SK-N-SH (cell line): ENCODE measurements around the gene DOCK4. TPM values are rescaled to one million over a fixed set of nuclear protein-coding genes. Genes with fewer than 3 reads are reported as not detected.

Source experiments
- CTCF ChIA-PET: fragments of 300-600, 350-600 bp; formaldehyde crosslinking; extraction: SDS; loops from one replicate; lab custom pipeline; 2021; lab: Yijun Ruan, JAX
- POLR2A ChIA-PET: fragments of 350-600 bp; sonication (Branson Sonifier 250); formaldehyde crosslinking; extraction: SDS; loops from one replicate; lab custom pipeline; 2020; ENCODE audit warnings: antibody characterized with exemption, inconsistent platforms; lab: Yijun Ruan, JAX
- DNase-seq: peaks from one replicate; pipeline ENCODE4 v3.0.0; 2012
- H2AFZ ChIP-seq: fragments of 200-600 bp; sonication (generic); 2 replicates; pipeline ENCODE4 v1.8.1; 2016; ENCODE audit warnings: antibody characterized with exemption, mild to moderate bottlenecking, low read depth
- H3F3A ChIP-seq: fragments of 200-600 bp; sonication (generic); replicated peaks from 2 replicates; pipeline ENCODE3; 2016; ENCODE audit warnings: antibody characterized with exemption, mild to moderate bottlenecking; ENCODE audit not compliant: insufficient read depth
- H3K27ac ChIP-seq, 2 experiments: fragments of 200-500 bp in 1 of 2; fragments of 200-600 bp in 1 of 2; sonication (Bioruptor generic) in 1 of 2; sonication (generic), shearing (Covaris generic) in 1 of 2; 2 replicates each; pipeline versions ENCODE4 v1.5.1 to v1.6.1; 2014 to 2016; ENCODE audit warnings: low read depth in 2 of 2, inconsistent platforms in 1 of 2, low read length in 1 of 2, mild to moderate bottlenecking in 1 of 2, mixed read lengths in 1 of 2
- H3K27me3 ChIP-seq: fragments of 200-600 bp; sonication (generic), shearing (Covaris generic); 2 replicates; pipeline ENCODE4 v1.6.1; 2016; ENCODE audit warnings: mixed run types; ENCODE audit not compliant: insufficient read depth
- H3K36me3 ChIP-seq, 2 experiments: fragments of 200-500 bp in 1 of 2; fragments of 200-600 bp in 1 of 2; sonication (Bioruptor generic) in 1 of 2; sonication (generic) in 1 of 2; replicated peaks in 1 of 2; 2 replicates each; pipeline versions ENCODE3 to v1.5.1; 2014 to 2016; ENCODE audit warnings: low read length in 1 of 2, mild to moderate bottlenecking in 1 of 2; ENCODE audit not compliant: insufficient read depth in 2 of 2, control insufficient read depth in 1 of 2
- H3K4me1 ChIP-seq, 2 experiments: fragments of 200-500 bp in 1 of 2; fragments of 200-600 bp in 1 of 2; sonication (Bioruptor generic) in 1 of 2; sonication (generic), shearing (Covaris generic) in 1 of 2; 2 replicates each; pipeline versions ENCODE4 v1.5.1 to v1.6.1; 2014 to 2016; ENCODE audit warnings: low read depth in 1 of 2, low read length in 1 of 2, mixed run types in 1 of 2; ENCODE audit not compliant: insufficient read depth in 2 of 2, control insufficient read depth in 1 of 2
- H3K4me2 ChIP-seq: fragments of 200-600 bp; sonication (generic), shearing (Covaris generic); 2 replicates; pipeline ENCODE4 v1.6.1; 2017; ENCODE audit warnings: mixed run types
- H3K4me3 ChIP-seq, 2 experiments: fragments of 200-500 bp in 1 of 2; fragments of 200-600 bp in 1 of 2; sonication (Bioruptor generic) in 1 of 2; sonication (generic), shearing (Covaris generic) in 1 of 2; 2 replicates each; pipeline versions ENCODE4 v1.5.1 to v1.8.1; 2014 to 2016; ENCODE audit warnings: low read depth in 2 of 2, inconsistent platforms in 1 of 2, low read length in 1 of 2, mild to moderate bottlenecking in 1 of 2, mixed read lengths in 1 of 2, moderate library complexity in 1 of 2
- H3K79me2 ChIP-seq: fragments of 200-600 bp; sonication (generic); 2 replicates; pipeline ENCODE4 v1.8.1; 2017; ENCODE audit warnings: mild to moderate bottlenecking; ENCODE audit not compliant: insufficient read depth
- H3K9ac ChIP-seq: fragments of 200-600 bp; sonication (generic); 2 replicates; pipeline ENCODE4 v1.6.1; 2017; ENCODE audit warnings: mixed run types
- H3K9me2 ChIP-seq: fragments of 200-600 bp; sonication (generic); 2 replicates; pipeline ENCODE4 v1.6.1; 2017; ENCODE audit warnings: mixed run types
- H3K9me3 ChIP-seq: fragments of 200-600 bp; sonication (generic); 2 replicates; pipeline ENCODE4 v1.6.1; 2017; ENCODE audit warnings: mixed run types, mild to moderate bottlenecking, moderate library complexity
- H4K20me1 ChIP-seq: fragments of 200-600 bp; sonication (generic); 2 replicates; pipeline ENCODE4 v1.6.1; 2017; ENCODE audit warnings: mild to moderate bottlenecking, mixed run types; ENCODE audit not compliant: insufficient read depth
- CTCF ChIP-seq: fragments of 200-600 bp; sonication (generic); IDR thresholded peaks from 2 replicates; pipeline ENCODE4 v1.6.1; 2017; ENCODE audit warnings: antibody characterized with exemption, mild to moderate bottlenecking, moderate library complexity
- ELF1 ChIP-seq: IDR thresholded peaks from 2 replicates; pipeline ENCODE4 v1.4.0; 2012
- EP300 ChIP-seq, 2 experiments: IDR thresholded peaks; 2 replicates each; pipeline versions ENCODE4 v1.4.0 to v1.6.1; 2012; ENCODE audit warnings: borderline replicate concordance in 1 of 2, low read depth in 1 of 2, low read length in 1 of 2
- FOSL2 ChIP-seq: IDR thresholded peaks from 2 replicates; pipeline ENCODE4 v1.4.0; 2012; ENCODE audit warnings: low read depth, mild to moderate bottlenecking, moderate library complexity, borderline replicate concordance
- FOXJ3 ChIP-seq: sonication (generic); formaldehyde crosslinking; IDR thresholded peaks from 2 replicates; pipeline ENCODE4 v1.5.1; 2020; ENCODE audit warnings: mild to moderate bottlenecking, missing genetic modification reagents
- FOXM1 ChIP-seq: IDR thresholded peaks from 2 replicates; pipeline ENCODE4 v1.4.0; 2012; ENCODE audit warnings: low read depth, mild to moderate bottlenecking
- GABPA ChIP-seq: IDR thresholded peaks from 2 replicates; pipeline ENCODE4 v1.4.0; 2012; ENCODE audit warnings: low read depth, mild to moderate bottlenecking
- JUND ChIP-seq: IDR thresholded peaks from 2 replicates; pipeline ENCODE4 v1.4.0; 2012
- MAX ChIP-seq: IDR thresholded peaks from 2 replicates; pipeline ENCODE4 v1.4.0; 2012; ENCODE audit warnings: low read depth
- MXI1 ChIP-seq: IDR thresholded peaks from 2 replicates; pipeline ENCODE4 v1.6.1; 2012; ENCODE audit warnings: mild to moderate bottlenecking, low read depth, low read length, improper control_type of control experiment
- NFIC ChIP-seq: IDR thresholded peaks from 2 replicates; pipeline ENCODE4 v1.4.0; 2012; ENCODE audit warnings: borderline replicate concordance
- NRF1 ChIP-seq: IDR thresholded peaks from 2 replicates; pipeline ENCODE4 v1.6.1; 2012; ENCODE audit warnings: low read depth, mild to moderate bottlenecking, low read length
- PBX3 ChIP-seq: IDR thresholded peaks from 2 replicates; pipeline ENCODE4; 2012
- POLR2AphosphoS5 ChIP-seq: IDR thresholded peaks from 2 replicates; pipeline ENCODE4 v1.6.1; 2012; ENCODE audit warnings: low read depth, low read length
- RAD21 ChIP-seq: IDR thresholded peaks from 2 replicates; pipeline ENCODE4 v1.6.1; 2012; ENCODE audit warnings: mild to moderate bottlenecking, low read length
- RCOR1 ChIP-seq: fragments of 150-350 bp; IDR thresholded peaks from 2 replicates; pipeline ENCODE4 v1.6.1; 2017; ENCODE audit warnings: antibody characterized with exemption, low read length
- TAF1 ChIP-seq: IDR thresholded peaks from 2 replicates; pipeline ENCODE4 v1.6.1; 2012; ENCODE audit warnings: low read depth, mild to moderate bottlenecking, low read length, moderate library complexity, borderline replicate concordance
- TEAD4 ChIP-seq: IDR thresholded peaks from 2 replicates; pipeline ENCODE4 v1.4.0; 2012; ENCODE audit warnings: mild to moderate bottlenecking, borderline replicate concordance; ENCODE audit not compliant: insufficient read depth
- USF2 ChIP-seq: fragments of 150-350 bp; IDR thresholded peaks from 2 replicates; pipeline ENCODE4 v1.6.1; 2017; ENCODE audit warnings: antibody characterized with exemption, low read length, low read depth, borderline replicate concordance
- YY1 ChIP-seq: IDR thresholded peaks from 2 replicates; pipeline ENCODE4 v1.4.0; 2012; ENCODE audit warnings: low read depth, mild to moderate bottlenecking
- ZBTB33 ChIP-seq: IDR thresholded peaks from 2 replicates; pipeline ENCODE4 v1.4.0; 2012; ENCODE audit warnings: low read depth, borderline replicate concordance
- WGBS: methylation state at CpG from one replicate; pipeline ENCODE4 v1.1.6; 2017; ENCODE audit warnings: low lambda C conversion rate; 5-methylcytosine and 5-hydroxymethylcytosine counted together
- polyA plus RNA-seq, 3 experiments: library from polyadenylated mRNA; depleted of rRNA; stranded (reverse); fragments of >200 nt; gene quantifications; 2 replicates each; pipeline ENCODE4 v1.2.3, GENCODE V29; 2012

The DOCK4 gene
- polyA plus RNA-seq, 1 of the 3 experiments (the other 2 are of a cell fraction): 8.5 TPM

- TF ChIP-seq YY1 (no peak), ELF1 (no peak), FOXM1 (no peak)
- TF ChIP-seq, all 33 proteins: peak for 0
Observed at GRCh38 chr7:112171673-112172072, 34.5 kb downstream of the DOCK4 start (continued).

- H3K4me1 ChIP-seq: peaks cover 0 to 14% of the 10 kb centered on the region in 2 experiments; a peak in 2 of 4 replicates
- H3K9me3 ChIP-seq: no peaks in the 10 kb centered on the region
- no peak overlapping the region for H3K27ac ChIP-seq
- TF ChIP-seq MXI1 (no peak), GABPA (no peak), MAX (no peak), YY1 (no peak), NRF1 (no peak), ZBTB33 (no peak), RCOR1 (no peak), JUND (no peak), NFIC (no peak), RAD21 (no peak), POLR2AphosphoS5 (no peak)
- no peak overlapping the region for H3K4me3 ChIP-seq
- H3F3A ChIP-seq: no peaks in the 10 kb centered on the region
- H3K4me2 ChIP-seq: no peak overlapping the region
- H4K20me1 ChIP-seq: no peaks in the 10 kb centered on the region
- H2AFZ ChIP-seq: no peak overlapping the region
- ChIA-PET CTCF (no interaction called here), POLR2A (no interaction called here)
- no peaks in the 10 kb centered on the region for H3K27me3 ChIP-seq
- H3K9ac ChIP-seq: no peak overlapping the region
- no peak for DNase-seq
- H3K9me2 ChIP-seq: no peaks in the 10 kb centered on the region
- H3K79me2 ChIP-seq: no peaks in the 10 kb centered on the region
- WGBS: 98% methylated on average over 2 of the region's 2 CpGs
- no peaks in the 10 kb centered on the region for H3K36me3 ChIP-seq
Observed at GRCh38 chr7:112168915-112169314, 37.3 kb downstream of the DOCK4 start.

- Histone ChIP-seq H3K4me2 (no peak overlapping the region), H3K27ac (no peak overlapping the region), H3K9me3 (no peaks in the 10 kb centered on the region), H2AFZ (no peak overlapping the region), H3K36me3 (no peaks in the 10 kb centered on the region), H3K4me3 (no peak overlapping the region), H3K9me2 (no peaks in the 10 kb centered on the region), H3K79me2 (no peaks in the 10 kb centered on the region), H4K20me1 (no peaks in the 10 kb centered on the region), H3K9ac (no peak overlapping the region), H3K4me1 (peaks cover 12 to 15% of the 10 kb centered on the region in 2 experiments; a peak in 3 of 4 replicates), H3K27me3 (no peaks in the 10 kb centered on the region), H3F3A (no peaks in the 10 kb centered on the region)
- CTCF ChIA-PET: interaction anchor here (1.1 kb wide), 1 partner anchor 404 kb away, joined by 3 read pairs; no protein-coding TSS in a partner anchor
- 92% methylated on average over 3 of the region's 3 CpGs for WGBS
- no peak for DNase-seq
- no peak for TF ChIP-seq EP300 (IDR thresholded peaks at IDR 0.05; ENCODE audit: borderline replicate concordance in 1 of 2, low read depth in 1 of 2, low read length in 1 of 2)
- TF ChIP-seq USF2: no peak
- TF ChIP-seq FOXJ3 (CRISPR knock-in tag): no peak
- no peak for TF ChIP-seq FOXM1
- TF ChIP-seq CTCF: no peak
- no peak for TF ChIP-seq MAX
- TF ChIP-seq TEAD4: no peak
- TF ChIP-seq POLR2AphosphoS5: no peak
- no peak for TF ChIP-seq PBX3
- no peak for TF ChIP-seq TAF1
- TF ChIP-seq FOSL2: no peak
- POLR2A ChIA-PET: no interaction called here
Observed at GRCh38 chr7:112167147-112167546, 39.1 kb downstream of the DOCK4 start.
